ENCODE results near the gene CCDC148. TPM values are rescaled to one million over a fixed set of nuclear protein-coding genes. Genes with fewer than 3 reads are reported as not detected.

Gene CCDC148
- total and polyA plus RNA-seq, 10 of the 15 experiments (the other 5 are each of a cell fraction or from before 2014, with no cell fraction given), result 0.07 to 0.30 (median 0.18) TPM; not detected in 7

DNA sequence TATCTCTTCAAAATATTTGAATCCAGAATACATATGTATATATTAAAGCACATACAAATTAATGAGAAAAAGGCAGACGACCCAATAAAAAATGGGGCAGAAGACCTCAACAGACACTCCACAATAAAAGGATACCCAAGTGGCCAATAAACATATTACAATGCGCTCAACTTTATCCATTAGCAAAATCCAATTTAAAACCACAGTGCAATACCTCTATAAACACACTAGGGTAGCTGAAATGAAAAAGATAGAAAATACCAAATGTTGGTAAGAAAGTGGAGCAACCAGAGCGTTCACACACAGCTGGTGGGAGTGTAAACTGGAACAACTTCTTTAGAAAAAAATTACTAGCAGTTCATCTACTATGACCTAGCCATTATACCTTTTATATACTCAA, 75.3 kb downstream of the CCDC148 start:
- SMC1A ChIA-PET (ENCODE audit: uncharacterized antibody, unreplicated experiment), result interaction anchor here (1.1 kb wide), 1 partner anchor 10 kb away, joined by 3 read pairs; no protein-coding TSS in a partner anchor
- CTCF ChIA-PET, result no interaction called here

More for the DNA sequence above, 75.3 kb downstream of the CCDC148 start:
- no peak overlapping the region for H3K4me3 ChIP-seq
- TF ChIP-seq RBBP5 (conservative IDR thresholded peaks at IDR 0.05) (no peak), KDM1A (IDR thresholded peaks at IDR 0.05; ENCODE audit: borderline replicate concordance) (no peak), SPI1 (IDR thresholded peaks at IDR 0.05; ENCODE audit: borderline replicate concordance, insufficient read depth, low read depth, low read length) (no peak), NFIC (IDR thresholded peaks at IDR 0.05; ENCODE audit: low read depth, low read length) (no peak), HDAC2 (IDR thresholded peaks at IDR 0.05) (no peak), ZSCAN29 (IDR thresholded peaks at IDR 0.05) (no peak), JUNB (IDR thresholded peaks at IDR 0.05) (no peak), TCF3 (IDR thresholded peaks at IDR 0.05; ENCODE audit: borderline replicate concordance, insufficient read depth, low read depth, low read length) (no peak), IRF4 (IDR thresholded peaks at IDR 0.05; ENCODE audit: low read depth, low read length) (no peak), SMARCA5 (IDR thresholded peaks at IDR 0.05) (no peak), RELA (IDR thresholded peaks at IDR 0.05; ENCODE audit: borderline replicate concordance, partially characterized antibody) (no peak)
- TF ChIP-seq, protein P1, sequence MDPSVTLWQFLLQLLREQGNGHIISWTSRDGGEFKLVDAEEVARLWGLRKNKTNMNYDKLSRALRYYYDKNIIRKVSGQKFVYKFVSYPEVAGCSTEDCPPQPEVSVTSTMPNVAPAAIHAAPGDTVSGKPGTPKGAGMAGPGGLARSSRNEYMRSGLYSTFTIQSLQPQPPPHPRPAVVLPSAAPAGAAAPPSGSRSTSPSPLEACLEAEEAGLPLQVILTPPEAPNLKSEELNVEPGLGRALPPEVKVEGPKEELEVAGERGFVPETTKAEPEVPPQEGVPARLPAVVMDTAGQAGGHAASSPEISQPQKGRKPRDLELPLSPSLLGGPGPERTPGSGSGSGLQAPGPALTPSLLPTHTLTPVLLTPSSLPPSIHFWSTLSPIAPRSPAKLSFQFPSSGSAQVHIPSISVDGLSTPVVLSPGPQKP (IDR thresholded peaks at IDR 0.05; ENCODE audit: low read depth, low read length), result no peak
- TF ChIP-seq, protein P2, sequence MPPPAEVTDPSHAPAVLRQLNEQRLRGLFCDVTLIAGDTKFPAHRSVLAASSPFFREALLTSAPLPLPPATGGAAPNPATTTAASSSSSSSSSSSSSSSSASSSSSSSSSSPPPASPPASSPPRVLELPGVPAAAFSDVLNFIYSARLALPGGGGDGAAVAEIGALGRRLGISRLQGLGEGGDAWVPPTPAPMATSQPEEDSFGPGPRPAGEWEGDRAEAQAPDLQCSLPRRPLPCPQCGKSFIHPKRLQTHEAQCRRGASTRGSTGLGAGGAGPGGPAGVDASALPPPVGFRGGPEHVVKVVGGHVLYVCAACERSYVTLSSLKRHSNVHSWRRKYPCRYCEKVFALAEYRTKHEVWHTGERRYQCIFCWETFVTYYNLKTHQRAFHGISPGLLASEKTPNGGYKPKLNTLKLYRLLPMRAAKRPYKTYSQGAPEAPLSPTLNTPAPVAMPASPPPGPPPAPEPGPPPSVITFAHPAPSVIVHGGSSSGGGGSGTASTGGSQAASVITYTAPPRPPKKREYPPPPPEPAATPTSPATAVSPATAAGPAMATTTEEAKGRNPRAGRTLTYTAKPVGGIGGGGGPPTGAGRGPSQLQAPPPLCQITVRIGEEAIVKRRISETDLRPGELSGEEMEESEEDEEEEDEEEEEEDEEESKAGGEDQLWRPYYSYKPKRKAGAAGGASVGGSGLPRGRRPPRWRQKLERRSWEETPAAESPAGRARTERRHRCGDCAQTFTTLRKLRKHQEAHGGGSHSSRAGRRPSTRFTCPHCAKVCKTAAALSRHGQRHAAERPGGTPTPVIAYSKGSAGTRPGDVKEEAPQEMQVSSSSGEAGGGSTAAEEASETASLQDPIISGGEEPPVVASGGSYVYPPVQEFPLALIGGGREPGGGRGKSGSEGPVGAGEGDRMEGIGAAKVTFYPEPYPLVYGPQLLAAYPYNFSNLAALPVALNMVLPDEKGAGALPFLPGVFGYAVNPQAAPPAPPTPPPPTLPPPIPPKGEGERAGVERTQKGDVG (CRISPR knock-in tag; IDR thresholded peaks at IDR 0.05), result no peak
- TF ChIP-seq, protein P3, sequence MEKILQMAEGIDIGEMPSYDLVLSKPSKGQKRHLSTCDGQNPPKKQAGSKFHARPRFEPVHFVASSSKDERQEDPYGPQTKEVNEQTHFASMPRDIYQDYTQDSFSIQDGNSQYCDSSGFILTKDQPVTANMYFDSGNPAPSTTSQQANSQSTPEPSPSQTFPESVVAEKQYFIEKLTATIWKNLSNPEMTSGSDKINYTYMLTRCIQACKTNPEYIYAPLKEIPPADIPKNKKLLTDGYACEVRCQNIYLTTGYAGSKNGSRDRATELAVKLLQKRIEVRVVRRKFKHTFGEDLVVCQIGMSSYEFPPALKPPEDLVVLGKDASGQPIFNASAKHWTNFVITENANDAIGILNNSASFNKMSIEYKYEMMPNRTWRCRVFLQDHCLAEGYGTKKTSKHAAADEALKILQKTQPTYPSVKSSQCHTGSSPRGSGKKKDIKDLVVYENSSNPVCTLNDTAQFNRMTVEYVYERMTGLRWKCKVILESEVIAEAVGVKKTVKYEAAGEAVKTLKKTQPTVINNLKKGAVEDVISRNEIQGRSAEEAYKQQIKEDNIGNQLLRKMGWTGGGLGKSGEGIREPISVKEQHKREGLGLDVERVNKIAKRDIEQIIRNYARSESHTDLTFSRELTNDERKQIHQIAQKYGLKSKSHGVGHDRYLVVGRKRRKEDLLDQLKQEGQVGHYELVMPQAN (conservative IDR thresholded peaks at IDR 0.05), result no peak
- TF ChIP-seq, protein P4, sequence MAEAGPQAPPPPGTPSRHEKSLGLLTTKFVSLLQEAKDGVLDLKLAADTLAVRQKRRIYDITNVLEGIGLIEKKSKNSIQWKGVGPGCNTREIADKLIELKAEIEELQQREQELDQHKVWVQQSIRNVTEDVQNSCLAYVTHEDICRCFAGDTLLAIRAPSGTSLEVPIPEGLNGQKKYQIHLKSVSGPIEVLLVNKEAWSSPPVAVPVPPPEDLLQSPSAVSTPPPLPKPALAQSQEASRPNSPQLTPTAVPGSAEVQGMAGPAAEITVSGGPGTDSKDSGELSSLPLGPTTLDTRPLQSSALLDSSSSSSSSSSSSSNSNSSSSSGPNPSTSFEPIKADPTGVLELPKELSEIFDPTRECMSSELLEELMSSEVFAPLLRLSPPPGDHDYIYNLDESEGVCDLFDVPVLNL (IDR thresholded peaks at IDR 0.05; ENCODE audit: low read depth, low read length), result no peak
- TF ChIP-seq, protein P5, sequence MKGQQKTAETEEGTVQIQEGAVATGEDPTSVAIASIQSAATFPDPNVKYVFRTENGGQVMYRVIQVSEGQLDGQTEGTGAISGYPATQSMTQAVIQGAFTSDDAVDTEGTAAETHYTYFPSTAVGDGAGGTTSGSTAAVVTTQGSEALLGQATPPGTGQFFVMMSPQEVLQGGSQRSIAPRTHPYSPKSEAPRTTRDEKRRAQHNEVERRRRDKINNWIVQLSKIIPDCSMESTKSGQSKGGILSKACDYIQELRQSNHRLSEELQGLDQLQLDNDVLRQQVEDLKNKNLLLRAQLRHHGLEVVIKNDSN (IDR thresholded peaks at IDR 0.05; ENCODE audit: borderline replicate concordance, extremely low read length, insufficient read depth, low read depth, low read length), result no peak
- POLR2A ChIA-PET, result no interaction called here
- H2AFZ ChIP-seq (ENCODE audit: control insufficient read depth, low read depth, low read length), result no peak overlapping the region
- no peak for FAIRE-seq
- DNase-seq (ENCODE audit: low read depth, low spot score), result no peak
- WGBS (ENCODE audit: insufficient coverage, insufficient replicate concordance, low lambda C conversion rate, missing lambda C conversion rate), result 39% methylated on average over 3 of the region's 3 CpGs
- no peak for ATAC-seq
- RAD21 ChIA-PET (ENCODE audit: unreplicated experiment), result no interaction called here
- in situ Hi-C loops (cut with MboI), result no loop called here
- intact Hi-C loops (cut with micrococcal nuclease; ENCODE audit: unreplicated experiment), result no loop called here
- H3K4me2 ChIP-seq (ENCODE audit: control insufficient read depth, insufficient read depth), result no peak overlapping the region
- no peak overlapping the region for H3K9ac ChIP-seq (ENCODE audit: control insufficient read depth, insufficient read depth, low read length)
- H3K27ac ChIP-seq (ENCODE audit: control insufficient read depth, insufficient read depth), result no peak overlapping the region
- no peaks in the 10 kb centered on the region for H3K27me3 ChIP-seq (replicated peaks in 1 of 2; ENCODE audit: control insufficient read depth in 2 of 2, insufficient read depth in 2 of 2, low read length in 1 of 2)
- no peaks in the 10 kb centered on the region for H3K36me3 ChIP-seq (ENCODE audit: control insufficient read depth in 2 of 2, insufficient read depth in 2 of 2, low read length in 1 of 2)
- BruUV-seq (replicated peaks), result no TSS peak
- H3K79me2 ChIP-seq (ENCODE audit: control insufficient read depth, insufficient read depth, low read length), result no peaks in the 10 kb centered on the region
- H4K20me1 ChIP-seq (ENCODE audit: control insufficient read depth, insufficient read depth), result no peaks in the 10 kb centered on the region
- no peaks in the 10 kb centered on the region for H3K9me3 ChIP-seq (replicated peaks; ENCODE audit: control insufficient read depth, insufficient read depth, low read length)
- no peaks in the 10 kb centered on the region for H3K4me1 ChIP-seq (ENCODE audit: control insufficient read depth, insufficient read depth, low read length)
